ENCODE measurements around the gene CABLES2.

GRCh38 chr20:62404761-62405107, 2.4 kb downstream of the CABLES2 start:
- no peak for TF ChIP-seq MXI1 (IDR thresholded peaks at IDR 0.05; ENCODE audit: low read depth, low read length)
- no peak for TF ChIP-seq TGIF2 (CRISPR knock-in tag; IDR thresholded peaks at IDR 0.05)
- no peak for TF ChIP-seq ATF3 (IDR thresholded peaks at IDR 0.05)
- TF ChIP-seq ATF3 (CRISPR knock-in tag; conservative IDR thresholded peaks at IDR 0.05): no peak
- no peak for TF ChIP-seq CTCF (IDR thresholded peaks at IDR 0.05 in 2 of 3, conservative IDR thresholded peaks at IDR 0.05 in 1 of 3; ENCODE audit: insufficient read depth in 2 of 3, low read depth in 1 of 3, low read length in 3 of 3)
- no peak for TF ChIP-seq ZNF551 (CRISPR knock-in tag; IDR thresholded peaks at IDR 0.05)
- TF ChIP-seq EZH2 (IDR thresholded peaks at IDR 0.05; ENCODE audit: borderline replicate concordance, low read depth, low read length): no peak
- TF ChIP-seq POLR2A (conservative IDR thresholded peaks at IDR 0.05): no peak
- TF ChIP-seq REST (IDR thresholded peaks at IDR 0.05; ENCODE audit: borderline replicate concordance): no peak
- TF ChIP-seq REST (CRISPR knock-in tag; IDR thresholded peaks at IDR 0.05; ENCODE audit: low read depth): no peak
- TF ChIP-seq PCBP1 (IDR thresholded peaks at IDR 0.05; ENCODE audit: low read depth, low read length, poor library complexity, severe bottlenecking): no peak
- no peak for TF ChIP-seq SRSF9 (IDR thresholded peaks at IDR 0.05; ENCODE audit: borderline replicate concordance, low read depth, low read length)
- TF ChIP-seq EGR1 (conservative IDR thresholded peaks at IDR 0.05): no peak
- 0 out of 2 replicates have a peak, but pooled peaks have one; percentile 30 for TF ChIP-seq MAX (CRISPR knock-in tag; IDR thresholded peaks at IDR 0.05)
- TF ChIP-seq PATZ1 (CRISPR knock-in tag; IDR thresholded peaks at IDR 0.05; ENCODE audit: borderline replicate concordance): no peak

All from K562 (cell line).